Erythroblast (primary cell): ENCODE data around the gene CNOT6L.

Source experiments
- GATA1 ChIP-seq: IDR thresholded peaks from 2 replicates; pipeline ENCODE4 v1.6.1; 2011; ENCODE audit warnings: low read depth, mild to moderate bottlenecking, control low read depth, low read length, moderate library complexity
- POLR2A ChIP-seq: IDR thresholded peaks from 2 replicates; pipeline ENCODE4 v1.6.1; 2011; ENCODE audit warnings: mild to moderate bottlenecking, low read length

DNA sequence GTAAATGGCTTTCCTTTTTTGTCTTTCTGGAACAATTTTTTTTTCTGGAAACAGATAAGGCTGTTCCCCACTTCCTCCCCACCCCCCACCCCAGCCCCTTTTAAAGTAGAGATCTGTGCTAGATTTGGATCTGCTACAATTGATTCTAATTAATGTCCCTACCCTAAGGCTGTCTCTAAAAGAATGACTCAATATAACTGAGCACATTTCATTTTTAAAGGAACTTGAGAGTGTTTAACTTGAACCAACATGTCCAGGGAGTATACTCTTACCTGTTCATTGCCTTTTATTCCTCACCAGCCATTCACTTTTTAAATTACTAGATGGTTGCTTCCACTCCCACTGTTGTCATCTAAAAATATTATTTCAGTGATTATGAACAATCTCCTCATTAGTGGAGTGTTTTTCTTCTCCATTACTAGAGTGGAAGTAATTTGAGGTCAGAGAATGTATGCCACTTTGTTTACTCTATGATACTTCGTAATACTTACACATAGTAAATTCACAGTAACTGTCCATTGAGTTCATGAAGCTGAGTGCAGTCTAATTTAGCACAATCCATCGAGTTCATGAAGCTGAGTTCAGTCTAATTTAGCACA, 14.1 kb upstream of the CNOT6L start:
- no peak for TF ChIP-seq POLR2A
- no peak for TF ChIP-seq GATA1
